Activated gamma-delta T cell (primary cell): ENCODE measurements around the gene GUCY1B1.
"Not testable (repeated sequence)": the region's sequence is repeated elsewhere in the genome, so short reads cannot be mapped to it uniquely, and the experiment has no call there.

Experiments used
- DNase-seq: peaks from one replicate; lab custom pipeline; 2025; lab: John Stamatoyannopoulos, UW

GUCY1B1 gene

DNA sequence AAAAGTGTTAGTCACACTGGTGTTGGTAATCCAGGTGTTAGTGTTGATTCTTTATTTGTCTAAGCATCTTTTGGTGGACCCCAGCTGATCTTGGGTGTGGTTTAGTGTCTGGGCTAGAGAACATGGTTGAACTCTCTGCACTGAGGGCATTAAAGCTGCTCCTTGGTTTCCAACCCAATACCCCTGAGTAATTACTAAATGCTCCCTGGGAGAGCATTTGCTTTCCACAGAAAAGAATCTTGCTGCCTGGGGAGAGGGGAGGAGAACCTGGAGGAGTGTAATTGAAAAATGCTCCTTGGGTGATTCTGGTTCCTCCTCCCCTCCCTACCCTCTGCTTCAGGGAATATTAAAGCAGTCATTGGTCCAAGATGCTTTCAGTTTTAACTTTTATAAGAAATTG lies 3.1 kb downstream of the GUCY1B1 start:
- DNase-seq = no peak

DNA sequence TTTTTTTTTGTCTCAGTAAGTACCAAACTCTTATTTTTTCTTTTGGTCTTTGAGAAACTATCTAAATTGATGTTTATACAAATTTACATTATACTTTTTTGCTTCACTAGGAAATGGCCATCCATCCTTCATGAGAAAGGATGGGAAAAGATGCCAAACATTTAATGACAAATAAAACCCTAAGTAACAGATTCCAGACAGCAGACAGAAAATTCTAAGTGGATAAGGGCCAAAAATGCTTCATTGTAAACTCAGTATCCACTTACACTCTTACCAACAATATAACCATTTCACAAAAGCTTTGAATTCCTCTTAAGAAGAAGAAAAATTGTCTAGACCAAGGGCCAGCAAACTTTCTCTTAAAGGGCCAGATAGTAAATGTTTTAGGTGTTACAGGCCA lies 3.5 kb downstream of the GUCY1B1 start:
- DNase-seq = no peak

DNA sequence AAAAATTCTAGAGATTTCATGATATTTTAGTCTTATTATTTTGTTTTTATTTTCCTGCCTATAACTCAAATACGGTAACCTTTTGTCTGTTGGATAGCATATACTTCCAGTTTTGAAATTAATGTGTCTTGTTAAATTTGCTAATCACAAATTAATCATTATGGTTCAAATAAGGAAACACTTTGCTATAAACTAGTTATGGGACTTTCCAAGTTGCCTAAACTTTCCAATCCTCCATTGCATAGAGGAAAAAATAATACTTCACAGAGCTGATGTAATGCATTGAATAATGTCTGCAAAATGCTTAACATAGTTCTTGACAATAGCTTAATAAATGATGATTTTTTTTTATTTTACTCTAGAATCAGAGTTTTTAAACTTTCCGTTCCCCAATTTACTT lies 4.7 kb downstream of the GUCY1B1 start:
- DNase-seq = no peak

GRCh38 chr4:155765149-155765548 lies 6.3 kb downstream of the GUCY1B1 start:
- no peak for DNase-seq

- DNase-seq = no peak
Observed at GRCh38 chr4:155766622-155767021, 7.8 kb downstream of the GUCY1B1 start.

- no peak for DNase-seq
Observed at GRCh38 chr4:155768370-155768769, 9.5 kb downstream of the GUCY1B1 start.

DNA sequence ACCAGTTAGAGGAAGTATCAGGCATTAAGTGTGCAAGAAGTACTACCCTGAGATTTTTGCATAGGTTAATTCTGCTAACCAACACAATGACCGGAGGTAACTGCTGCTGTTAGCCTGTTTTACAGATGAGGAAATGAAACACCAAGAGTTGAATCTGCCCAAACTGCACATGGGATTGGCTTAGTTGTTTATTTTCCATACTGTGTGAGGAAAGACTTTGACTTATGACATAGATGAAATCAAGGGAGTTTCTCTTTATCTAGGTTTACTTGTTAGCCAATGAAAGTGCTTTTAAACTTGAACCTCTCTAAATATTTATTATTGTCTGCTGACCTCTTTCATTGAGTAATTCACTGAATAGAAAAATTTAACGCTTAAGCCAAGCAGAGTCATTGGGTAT lies 10.3 kb downstream of the GUCY1B1 start:
- no peak for DNase-seq

DNA sequence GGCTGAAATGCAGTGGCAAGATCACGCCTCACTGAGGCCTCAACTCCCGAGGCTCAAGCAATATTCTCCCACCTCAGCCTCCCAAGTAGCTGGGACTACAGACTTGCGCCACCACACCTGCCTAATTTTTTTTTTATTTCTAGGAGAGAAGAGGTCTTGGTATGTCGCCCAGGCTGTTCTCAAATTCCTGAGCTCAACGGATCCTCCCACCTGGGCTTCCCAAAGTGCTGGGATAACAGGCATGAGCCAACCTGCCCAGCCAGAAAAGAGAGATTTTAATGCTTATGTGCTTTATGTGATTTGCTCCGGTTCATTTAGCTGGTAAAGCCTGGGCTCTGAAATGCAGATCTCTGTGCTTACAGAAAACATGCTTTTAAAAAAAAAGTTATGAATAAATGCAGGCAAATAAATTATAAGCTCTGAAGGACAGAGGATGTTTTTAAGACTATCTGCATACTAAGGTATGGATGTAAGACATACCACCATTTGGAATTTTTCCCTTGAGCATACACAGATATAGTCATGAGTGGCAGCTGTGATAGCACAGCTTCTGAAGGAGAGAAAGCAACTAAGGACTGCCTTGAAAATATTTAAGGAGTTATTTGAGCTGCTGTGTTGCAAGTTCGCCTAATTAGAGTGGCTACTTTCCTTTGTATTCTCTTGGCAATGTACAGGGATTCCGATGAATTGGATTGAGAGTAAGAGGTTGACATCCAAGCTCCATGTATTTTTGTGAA lies 13.8 kb downstream of the GUCY1B1 start:
- no peak for DNase-seq

DNA sequence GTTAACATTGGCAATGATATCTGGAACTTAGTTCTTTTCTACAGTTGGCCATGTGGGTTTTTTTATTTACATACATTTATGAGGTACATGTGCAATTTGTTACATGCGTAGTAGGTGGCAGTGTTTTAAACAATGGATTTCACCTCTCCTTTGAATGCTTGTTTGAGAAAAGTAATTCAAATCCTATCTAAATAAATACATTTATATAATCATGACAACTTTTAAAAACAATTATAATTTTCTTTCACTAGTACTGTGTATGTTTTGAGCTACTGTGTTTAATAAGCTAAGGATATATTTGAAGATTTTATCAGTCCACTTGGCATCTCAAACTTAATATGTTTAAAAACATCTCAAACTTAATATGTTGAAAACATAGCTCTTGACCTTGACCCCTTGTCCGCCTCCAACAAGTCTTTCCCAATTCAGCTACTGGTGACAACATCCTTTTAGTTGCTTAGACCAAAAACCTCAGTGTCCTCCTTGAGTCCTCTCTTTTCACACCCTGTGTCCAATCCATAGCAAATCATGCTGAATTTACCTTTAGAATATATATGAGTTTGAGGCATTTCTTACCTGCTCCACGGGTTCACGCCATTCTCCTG lies 14.5 kb downstream of the GUCY1B1 start:
- no peak for DNase-seq

- DNase-seq = no peak
Observed at GRCh38 chr4:155774033-155774432, 15.2 kb downstream of the GUCY1B1 start.

- no peak for DNase-seq
Observed at GRCh38 chr4:155777971-155778735, 19.3 kb downstream of the GUCY1B1 start.

DNA sequence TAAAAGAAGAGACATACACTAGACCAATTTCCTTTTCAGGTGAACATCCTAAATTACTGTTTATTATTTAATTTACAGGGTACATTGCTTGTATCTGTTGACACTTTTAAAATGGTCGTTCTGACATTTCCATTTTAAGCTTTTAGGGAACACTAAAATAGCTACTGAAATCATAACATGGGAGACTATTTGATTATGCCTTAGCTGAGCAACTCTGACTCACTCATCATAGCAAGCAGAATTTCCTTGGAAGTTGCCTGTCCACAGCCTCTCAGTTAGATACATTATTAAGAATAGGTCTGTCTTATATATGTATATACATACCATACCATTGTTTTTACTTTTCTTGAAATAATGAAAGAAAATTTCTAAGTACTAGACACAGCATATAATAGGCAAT lies 22.0 kb downstream of the GUCY1B1 start:
- DNase-seq = no peak

DNA sequence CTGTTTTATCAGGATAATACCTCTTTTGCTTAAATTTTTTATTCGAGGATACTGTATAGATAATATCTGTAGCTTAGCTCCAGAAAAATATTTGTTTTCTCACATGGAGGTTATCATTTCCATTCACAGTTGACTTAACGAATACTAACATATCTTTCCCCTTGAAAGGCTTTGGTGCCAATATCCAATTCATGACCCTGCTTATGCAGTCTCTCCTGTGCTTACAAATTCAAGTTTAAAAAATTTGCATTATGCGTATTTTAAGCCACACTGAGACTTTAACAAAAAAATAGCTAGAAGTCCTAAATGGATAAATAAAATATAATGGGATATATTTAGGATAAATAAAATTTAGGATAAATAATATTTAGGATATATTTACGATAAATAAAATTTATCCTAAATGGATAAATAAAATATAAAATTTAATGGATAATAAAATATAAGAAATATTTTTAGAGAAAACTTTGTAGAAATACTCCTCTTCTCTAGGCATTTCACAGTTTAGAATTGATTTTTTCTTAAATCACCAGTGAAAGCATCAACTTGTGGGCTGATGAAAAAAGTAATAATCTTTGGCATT lies 22.5 kb downstream of the GUCY1B1 start:
- DNase-seq = no peak

DNA sequence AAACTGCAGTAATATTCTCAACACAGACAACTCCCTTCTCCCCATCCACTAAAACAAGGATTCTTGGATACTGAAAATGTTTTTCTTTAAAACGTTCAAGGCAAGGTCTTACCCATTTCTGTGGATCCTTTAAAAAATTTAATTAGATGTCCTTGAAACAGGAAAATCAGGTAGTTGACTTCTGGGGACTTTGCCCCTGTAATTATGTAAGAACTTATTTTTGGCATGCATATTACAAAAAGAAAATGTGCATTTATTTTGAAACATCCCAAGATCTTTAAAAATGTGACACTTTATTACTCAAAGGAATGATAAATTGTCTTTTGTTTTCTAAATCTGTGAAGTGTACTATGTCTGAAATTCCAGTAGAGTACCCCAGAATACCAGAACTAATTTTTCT lies 25.8 kb downstream of the GUCY1B1 start:
- no peak for DNase-seq

GRCh38 chr4:155785828-155786227 lies 27.0 kb downstream of the GUCY1B1 start:
- no peak for DNase-seq

- DNase-seq = no peak
Observed at GRCh38 chr4:155787113-155787710, 28.4 kb downstream of the GUCY1B1 start.

GRCh38 chr4:155789391-155789790 lies 30.6 kb downstream of the GUCY1B1 start:
- no peak for DNase-seq

- DNase-seq = no peak
Observed at GRCh38 chr4:155789982-155790381, 31.2 kb downstream of the GUCY1B1 start.

DNA sequence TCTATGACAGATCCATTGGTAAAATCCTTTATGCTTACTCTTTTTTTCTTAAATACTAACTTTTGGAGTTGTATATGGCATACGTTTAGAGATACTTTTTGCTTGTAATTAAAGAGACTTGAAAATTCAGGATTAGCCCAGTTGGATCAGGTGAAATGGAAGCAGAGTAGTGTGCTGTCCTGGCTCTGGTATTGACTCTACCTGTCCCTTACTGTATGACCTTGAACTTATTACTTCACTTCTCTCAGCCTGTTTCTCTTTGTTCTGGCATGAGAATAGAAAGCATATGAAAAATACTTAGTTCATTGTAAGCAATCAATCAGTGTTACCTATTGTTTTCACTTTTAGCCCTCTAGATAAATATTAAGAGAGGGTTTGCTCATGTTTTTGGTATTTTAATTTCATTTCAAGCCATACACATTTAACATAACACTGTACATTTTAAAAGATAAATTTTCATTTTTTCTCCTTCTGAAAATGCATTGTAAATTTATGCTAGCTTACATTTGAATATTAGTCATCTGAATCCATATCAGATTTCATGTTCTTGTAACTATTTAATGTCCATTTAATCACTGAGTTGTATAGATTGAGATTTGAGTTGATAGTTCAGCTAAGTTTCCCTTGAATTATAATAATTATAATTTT lies 35.9 kb downstream of the GUCY1B1 start:
- no peak for DNase-seq

DNA sequence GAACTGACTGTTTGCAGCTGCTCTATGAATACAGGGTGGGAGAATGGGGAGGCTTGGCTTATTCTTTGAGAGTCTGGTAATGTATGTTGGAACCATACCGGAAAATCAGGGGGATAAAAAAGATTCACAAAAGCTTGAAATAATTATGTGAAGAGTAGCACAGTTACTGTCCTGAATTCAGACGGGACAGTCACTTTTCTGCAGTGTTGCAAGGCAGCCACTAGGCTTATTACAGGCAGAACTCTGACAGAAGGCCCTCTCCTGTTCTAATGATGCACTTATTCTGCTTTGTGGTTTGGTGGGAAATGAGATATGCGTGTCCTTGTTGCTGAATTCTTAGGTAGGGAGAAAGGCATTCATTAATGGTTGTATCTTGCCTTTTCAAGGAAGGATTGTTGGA lies 37.2 kb downstream of the GUCY1B1 start:
- no peak for DNase-seq

DNA sequence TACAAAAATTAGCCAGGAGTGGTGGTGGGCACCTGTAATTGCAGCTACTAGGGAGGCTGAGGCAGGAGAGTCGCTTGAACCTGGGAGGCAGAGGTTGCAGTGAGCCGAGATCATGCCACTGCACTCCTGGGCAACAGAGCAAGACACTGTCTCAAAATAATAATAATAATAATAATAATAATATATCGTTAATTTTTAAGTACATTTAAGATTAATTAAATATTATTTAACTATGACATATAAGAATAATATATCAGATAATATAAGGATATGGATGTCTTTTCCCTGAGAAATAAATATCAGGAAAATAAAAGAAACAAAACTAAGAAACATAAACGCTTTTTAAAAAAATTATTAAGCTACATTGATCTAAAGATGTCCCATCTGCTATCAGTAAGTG lies 38.8 kb downstream of the GUCY1B1 start:
- DNase-seq = not testable (repeated sequence)
